ENCODE data around the gene KCNIP2. TPM values are rescaled to one million over a fixed set of nuclear protein-coding genes. Genes with fewer than 3 reads are reported as not detected.

KCNIP2 gene
- total and polyA plus RNA-seq, 4 donors = 0.18 to 2.0 (median 0.72) TPM

DNA sequence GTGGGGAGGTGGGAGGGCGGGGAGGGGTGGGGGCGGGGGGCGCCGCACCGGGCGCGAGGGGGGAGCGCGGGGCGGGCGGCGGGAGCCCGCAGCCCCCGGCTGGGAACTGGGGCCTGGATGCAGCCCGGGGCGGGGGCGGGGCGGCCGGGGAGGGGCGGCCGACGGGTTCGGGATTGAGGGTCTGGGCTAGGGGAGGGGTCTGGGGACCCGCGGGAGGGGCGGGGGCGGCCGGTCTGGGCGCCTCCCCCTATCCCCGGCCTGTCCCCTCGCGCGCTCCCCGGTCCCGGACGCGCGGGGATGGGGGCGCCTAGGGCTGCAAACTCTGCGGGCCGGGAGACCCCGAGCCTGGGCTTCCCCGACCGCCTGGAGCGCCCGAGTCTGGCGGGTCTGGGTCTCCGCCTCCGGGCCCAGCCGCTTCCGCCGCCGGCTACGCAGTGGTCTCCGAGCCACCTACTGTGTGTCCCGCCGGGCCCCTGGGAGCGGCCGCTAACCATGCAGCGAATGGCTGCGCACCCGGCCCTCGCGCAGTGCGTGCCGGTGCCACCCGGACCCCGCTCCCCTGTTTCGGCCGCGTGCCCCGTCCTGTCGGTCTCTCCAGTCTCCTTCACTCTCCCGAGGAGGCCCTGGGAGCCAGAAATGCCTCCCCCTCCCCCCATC is 67.3 kb downstream of the KCNIP2 start:
- Histone ChIP-seq H3K9ac (ENCODE audit: low read depth in 1 of 2, low read length in 2 of 2) (no peak overlapping the region), H3K4me1 (ENCODE audit: control insufficient read depth in 4 of 4, insufficient read depth in 4 of 4, low read length in 3 of 4) (peaks cover 17 to 33% (median 21%) of the 10 kb centered on the region in 4 donors), H3K4me3 (ENCODE audit: low read depth in 1 of 3, low read length in 3 of 3) (peak overlapping the region in 1 of 3 donors; percentile 38), H3K27me3 (ENCODE audit: control insufficient read depth in 4 of 4, insufficient read depth in 4 of 4, low read length in 3 of 4) (peaks cover 0 to 21% (median 3%) of the 10 kb centered on the region in 4 donors), H3K27ac (ENCODE audit: low read depth in 1 of 2, low read length in 2 of 2) (no peak overlapping the region), H3K9me3 (ENCODE audit: control insufficient read depth in 4 of 4, low read length in 3 of 4) (no peaks in the 10 kb centered on the region), H3K36me3 (ENCODE audit: control insufficient read depth in 4 of 4, insufficient read depth in 3 of 4, low read depth in 1 of 4, low read length in 3 of 4) (no peaks in the 10 kb centered on the region)
- 11% methylated on average over 74 of the region's 74 CpGs for WGBS
- no peak for DNase-seq (ENCODE audit: low spot score)
- TF ChIP-seq RAD21 (IDR thresholded peaks at IDR 0.05) (no peak), REST (IDR thresholded peaks at IDR 0.05) (no peak), ATF3 (IDR thresholded peaks at IDR 0.05) (no peak), FOXA1 (IDR thresholded peaks at IDR 0.05) (no peak), GABPA (IDR thresholded peaks at IDR 0.05 in 1 of 2, conservative IDR thresholded peaks at IDR 0.05 in 1 of 2) (no peak), EGR1 (IDR thresholded peaks at IDR 0.05; ENCODE audit: low read depth in 2 of 2) (no peak), FOXA2 (IDR thresholded peaks at IDR 0.05) (no peak), JUND (IDR thresholded peaks at IDR 0.05) (no peak), HNF4G (IDR thresholded peaks at IDR 0.05) (no peak), SP1 (IDR thresholded peaks at IDR 0.05) (no peak), RXRA (IDR thresholded peaks at IDR 0.05) (no peak)
- TF ChIP-seq, protein P1, sequence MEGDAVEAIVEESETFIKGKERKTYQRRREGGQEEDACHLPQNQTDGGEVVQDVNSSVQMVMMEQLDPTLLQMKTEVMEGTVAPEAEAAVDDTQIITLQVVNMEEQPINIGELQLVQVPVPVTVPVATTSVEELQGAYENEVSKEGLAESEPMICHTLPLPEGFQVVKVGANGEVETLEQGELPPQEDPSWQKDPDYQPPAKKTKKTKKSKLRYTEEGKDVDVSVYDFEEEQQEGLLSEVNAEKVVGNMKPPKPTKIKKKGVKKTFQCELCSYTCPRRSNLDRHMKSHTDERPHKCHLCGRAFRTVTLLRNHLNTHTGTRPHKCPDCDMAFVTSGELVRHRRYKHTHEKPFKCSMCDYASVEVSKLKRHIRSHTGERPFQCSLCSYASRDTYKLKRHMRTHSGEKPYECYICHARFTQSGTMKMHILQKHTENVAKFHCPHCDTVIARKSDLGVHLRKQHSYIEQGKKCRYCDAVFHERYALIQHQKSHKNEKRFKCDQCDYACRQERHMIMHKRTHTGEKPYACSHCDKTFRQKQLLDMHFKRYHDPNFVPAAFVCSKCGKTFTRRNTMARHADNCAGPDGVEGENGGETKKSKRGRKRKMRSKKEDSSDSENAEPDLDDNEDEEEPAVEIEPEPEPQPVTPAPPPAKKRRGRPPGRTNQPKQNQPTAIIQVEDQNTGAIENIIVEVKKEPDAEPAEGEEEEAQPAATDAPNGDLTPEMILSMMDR (IDR thresholded peaks at IDR 0.05; ENCODE audit: low read depth, low read length, missing input control) = no peak

Other genes starting within 250 kb of the KCNIP2 start
- 10 to 100 TPM; 25.9 to 54.1 TPM for gene FBXW4, start 148.6 kb downstream of the KCNIP2 start, total RNA-seq
- 10 to 100 TPM in 1 of 2 donors, 1 to 10 TPM in 1; 5.4 to 15.1 TPM for gene FBXW4, start 148.6 kb downstream of the KCNIP2 start, polyA plus RNA-seq
- gene FGF8, start 67.7 kb downstream of the KCNIP2 start, total RNA-seq = under 1 TPM in 1 of 2 donors, not detected in 1; 0.42 TPM
- not detected for gene FGF8, start 67.7 kb downstream of the KCNIP2 start, polyA plus RNA-seq
- 10 to 100 TPM in 1 of 2 donors, 1 to 10 TPM in 1; 9.3 to 24.9 TPM for gene NPM3, start 60.4 kb downstream of the KCNIP2 start, total RNA-seq
- gene NPM3, start 60.4 kb downstream of the KCNIP2 start, polyA plus RNA-seq = 10 to 100 TPM in 1 of 2 donors, 1 to 10 TPM in 1; 3.4 to 15.5 TPM
- gene OGA, start 25.4 kb downstream of the KCNIP2 start, total RNA-seq = 10 to 100 TPM; 60.5 to 64.3 TPM
- gene OGA, start 25.4 kb downstream of the KCNIP2 start, polyA plus RNA-seq = 10 to 100 TPM; 18.0 to 22.2 TPM
- gene ARMH3, start 212.4 kb upstream of the KCNIP2 start, total RNA-seq = 10 to 100 TPM in 1 of 2 donors, 1 to 10 TPM in 1; 8.7 to 14.9 TPM
- 1 to 10 TPM; 5.3 to 9.6 TPM for gene ARMH3, start 212.4 kb upstream of the KCNIP2 start, polyA plus RNA-seq
- gene HPS6, start 221.5 kb upstream of the KCNIP2 start, total RNA-seq = 10 to 100 TPM; 11.8 to 13.7 TPM
- 1 to 10 TPM; 2.5 to 8.2 TPM for gene HPS6, start 221.5 kb upstream of the KCNIP2 start, polyA plus RNA-seq

Measured in liver (tissue), 9 donors.